ENCODE measurements around the gene MAN1C1. TPM values are rescaled to one million over a fixed set of nuclear protein-coding genes. Genes with fewer than 3 reads are reported as not detected.

Gene MAN1C1
- total and polyA plus RNA-seq, 2 donors (not counting 1 experiment from before 2014, with no cell fraction given), result 17.7 to 51.4 TPM

- Histone ChIP-seq H3K9me3 (ENCODE audit: control insufficient read depth, insufficient read depth, low read depth, low read length) (no peaks in the 10 kb centered on the region), H3K36me3 (ENCODE audit: control insufficient read depth, insufficient read depth, low read length) (no peaks in the 10 kb centered on the region), H3K4me3 (replicated peaks in 1 of 4; ENCODE audit: control extremely low read depth in 1 of 4, insufficient read depth in 1 of 4, low read depth in 3 of 4, low read length in 4 of 4) (no peak overlapping the region), H2AFZ (ENCODE audit: low read length) (no peak overlapping the region), H3K79me2 (ENCODE audit: control insufficient read depth, insufficient read depth, low read length) (no peaks in the 10 kb centered on the region), H3K27me3 (ENCODE audit: control insufficient read depth, insufficient read depth, low read length) (no peaks in the 10 kb centered on the region), H3K4me1 (ENCODE audit: control insufficient read depth, extremely low read depth, insufficient read depth, low read length) (no peaks in the 10 kb centered on the region), H3K9ac (ENCODE audit: insufficient read depth, low read length) (no peak overlapping the region), H3K27ac (ENCODE audit: insufficient read depth, low read length) (no peak overlapping the region), H3K4me2 (ENCODE audit: extremely low read depth, insufficient read depth, low read length) (no peak overlapping the region), H4K20me1 (ENCODE audit: control insufficient read depth, extremely low read depth, insufficient read depth, low read length) (no peaks in the 10 kb centered on the region)
- DNase-seq (ENCODE audit: low read depth in 2 of 2), result no peak
- TF ChIP-seq, protein P1, sequence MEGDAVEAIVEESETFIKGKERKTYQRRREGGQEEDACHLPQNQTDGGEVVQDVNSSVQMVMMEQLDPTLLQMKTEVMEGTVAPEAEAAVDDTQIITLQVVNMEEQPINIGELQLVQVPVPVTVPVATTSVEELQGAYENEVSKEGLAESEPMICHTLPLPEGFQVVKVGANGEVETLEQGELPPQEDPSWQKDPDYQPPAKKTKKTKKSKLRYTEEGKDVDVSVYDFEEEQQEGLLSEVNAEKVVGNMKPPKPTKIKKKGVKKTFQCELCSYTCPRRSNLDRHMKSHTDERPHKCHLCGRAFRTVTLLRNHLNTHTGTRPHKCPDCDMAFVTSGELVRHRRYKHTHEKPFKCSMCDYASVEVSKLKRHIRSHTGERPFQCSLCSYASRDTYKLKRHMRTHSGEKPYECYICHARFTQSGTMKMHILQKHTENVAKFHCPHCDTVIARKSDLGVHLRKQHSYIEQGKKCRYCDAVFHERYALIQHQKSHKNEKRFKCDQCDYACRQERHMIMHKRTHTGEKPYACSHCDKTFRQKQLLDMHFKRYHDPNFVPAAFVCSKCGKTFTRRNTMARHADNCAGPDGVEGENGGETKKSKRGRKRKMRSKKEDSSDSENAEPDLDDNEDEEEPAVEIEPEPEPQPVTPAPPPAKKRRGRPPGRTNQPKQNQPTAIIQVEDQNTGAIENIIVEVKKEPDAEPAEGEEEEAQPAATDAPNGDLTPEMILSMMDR (conservative IDR thresholded peaks at IDR 0.05 in 1 of 2, IDR thresholded peaks at IDR 0.05 in 1 of 2; ENCODE audit: low read depth in 1 of 2, low read length in 2 of 2), result no peak
- no peak for TF ChIP-seq EZH2 (IDR thresholded peaks at IDR 0.05; ENCODE audit: low read length, missing control alignments)
These were observed 53.4 kb downstream of the MAN1C1 start for GRCh38 chr1:25669781-25670567.

- Histone ChIP-seq H3K27me3 (ENCODE audit: control insufficient read depth, insufficient read depth, low read length) (peaks cover 2% of the 10 kb centered on the region), H3K4me3 (replicated peaks in 1 of 4; ENCODE audit: control extremely low read depth in 1 of 4, insufficient read depth in 1 of 4, low read depth in 3 of 4, low read length in 4 of 4) (no peak overlapping the region), H3K9me3 (ENCODE audit: control insufficient read depth, insufficient read depth, low read depth, low read length) (no peaks in the 10 kb centered on the region), H3K4me1 (ENCODE audit: control insufficient read depth, extremely low read depth, insufficient read depth, low read length) (no peaks in the 10 kb centered on the region), H3K79me2 (ENCODE audit: control insufficient read depth, insufficient read depth, low read length) (no peaks in the 10 kb centered on the region), H3K36me3 (ENCODE audit: control insufficient read depth, insufficient read depth, low read length) (no peaks in the 10 kb centered on the region), H2AFZ (ENCODE audit: low read length) (no peak overlapping the region), H3K9ac (ENCODE audit: insufficient read depth, low read length) (no peak overlapping the region), H3K27ac (ENCODE audit: insufficient read depth, low read length) (no peak overlapping the region), H3K4me2 (ENCODE audit: extremely low read depth, insufficient read depth, low read length) (no peak overlapping the region), H4K20me1 (ENCODE audit: control insufficient read depth, extremely low read depth, insufficient read depth, low read length) (no peaks in the 10 kb centered on the region)
- TF ChIP-seq EZH2 (IDR thresholded peaks at IDR 0.05; ENCODE audit: low read length, missing control alignments), result no peak
- TF ChIP-seq, protein P1 (conservative IDR thresholded peaks at IDR 0.05 in 1 of 2, IDR thresholded peaks at IDR 0.05 in 1 of 2; ENCODE audit: low read depth in 1 of 2, low read length in 2 of 2), result no peak
- DNase-seq (ENCODE audit: low read depth in 2 of 2), result no peak
These were observed 55.3 kb downstream of the MAN1C1 start for GRCh38 chr1:25671929-25672328.

DNA sequence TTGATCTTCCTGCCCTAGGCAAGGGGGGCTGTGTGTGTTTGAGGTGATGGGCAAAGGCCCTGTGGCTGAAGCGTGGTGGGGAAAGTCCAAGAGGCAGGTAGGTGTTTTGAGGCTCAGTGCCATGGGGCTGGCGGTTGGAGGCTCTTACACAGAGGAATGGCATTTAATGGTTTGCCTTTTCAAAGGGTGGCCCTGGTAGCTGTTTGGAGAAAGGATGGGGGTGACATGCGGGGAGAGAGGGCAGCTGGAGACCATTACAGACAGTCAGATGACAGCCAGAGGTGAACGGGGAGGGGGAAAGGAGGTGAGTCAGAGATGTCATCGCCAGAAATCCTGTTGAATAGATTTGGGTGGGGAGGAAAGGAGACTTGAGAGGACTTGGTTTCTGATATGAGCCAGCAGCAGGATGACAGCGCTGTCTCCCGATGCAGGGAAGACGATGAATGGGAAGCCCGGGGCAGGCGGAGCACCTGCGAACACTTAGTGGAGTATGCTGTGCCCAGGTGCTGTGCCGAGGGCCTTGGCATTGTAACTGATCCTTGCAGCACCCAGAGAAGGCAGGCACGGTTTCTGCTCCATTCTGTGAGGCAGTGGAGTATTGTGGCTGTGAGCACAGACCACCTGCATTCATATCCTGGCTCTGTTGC, 56.3 kb downstream of the MAN1C1 start:
- no peak overlapping the region for H3K4me2 ChIP-seq (ENCODE audit: extremely low read depth, insufficient read depth, low read length)
- H3K4me3 ChIP-seq (replicated peaks in 1 of 4; ENCODE audit: control extremely low read depth in 1 of 4, insufficient read depth in 1 of 4, low read depth in 3 of 4, low read length in 4 of 4), result no peak overlapping the region
- H3K27ac ChIP-seq (ENCODE audit: insufficient read depth, low read length), result no peak overlapping the region
- H3K9ac ChIP-seq (ENCODE audit: insufficient read depth, low read length), result no peak overlapping the region
- H4K20me1 ChIP-seq (ENCODE audit: control insufficient read depth, extremely low read depth, insufficient read depth, low read length), result no peaks in the 10 kb centered on the region
- DNase-seq (ENCODE audit: low read depth in 2 of 2), result peak in 1 of 2 donors; percentile 53
- H3K27me3 ChIP-seq (ENCODE audit: control insufficient read depth, insufficient read depth, low read length), result peaks cover 2% of the 10 kb centered on the region
- no peaks in the 10 kb centered on the region for H3K36me3 ChIP-seq (ENCODE audit: control insufficient read depth, insufficient read depth, low read length)
- no peaks in the 10 kb centered on the region for H3K79me2 ChIP-seq (ENCODE audit: control insufficient read depth, insufficient read depth, low read length)
- H3K9me3 ChIP-seq (ENCODE audit: control insufficient read depth, insufficient read depth, low read depth, low read length), result no peaks in the 10 kb centered on the region
- H3K4me1 ChIP-seq (ENCODE audit: control insufficient read depth, extremely low read depth, insufficient read depth, low read length), result no peaks in the 10 kb centered on the region
- TF ChIP-seq, protein P1 (conservative IDR thresholded peaks at IDR 0.05 in 1 of 2, IDR thresholded peaks at IDR 0.05 in 1 of 2; ENCODE audit: low read depth in 1 of 2, low read length in 2 of 2), result no peak
- TF ChIP-seq EZH2 (IDR thresholded peaks at IDR 0.05; ENCODE audit: low read length, missing control alignments), result no peak
- no peak overlapping the region for H2AFZ ChIP-seq (ENCODE audit: low read length)

Data from fibroblast of lung (primary cell).